A549 (cell line): ENCODE results near the gene PPP1R1A.

Source experiments
- E2F6 ChIP-seq: IDR thresholded peaks from 2 replicates; pipeline ENCODE4 v1.6.1; 2012; ENCODE audit warnings: low read depth, borderline replicate concordance
- HDAC2 ChIP-seq: fragments of 200-600 bp; sonication (generic); IDR thresholded peaks from 2 replicates; pipeline ENCODE4 v1.6.1; 2016
- ZNF302 ChIP-seq: fragments of 250-450 bp; sonication (Bioruptor Pico); IDR thresholded peaks from 2 replicates; pipeline ENCODE4 v1.9.0; 2021; ENCODE audit warnings: inconsistent platforms, mild to moderate bottlenecking, moderate library complexity
- TF ChIP-seq, protein P1 (sequence below): fragments of 200-600 bp; sonication (generic); IDR thresholded peaks from 2 replicates; pipeline ENCODE4 v1.6.1; 2016; ENCODE audit warnings: antibody characterized with exemption, mild to moderate bottlenecking, moderate library complexity

- TF ChIP-seq ZNF302 (no peak), E2F6 (no peak), HDAC2 (no peak)
- TF ChIP-seq, protein P1, sequence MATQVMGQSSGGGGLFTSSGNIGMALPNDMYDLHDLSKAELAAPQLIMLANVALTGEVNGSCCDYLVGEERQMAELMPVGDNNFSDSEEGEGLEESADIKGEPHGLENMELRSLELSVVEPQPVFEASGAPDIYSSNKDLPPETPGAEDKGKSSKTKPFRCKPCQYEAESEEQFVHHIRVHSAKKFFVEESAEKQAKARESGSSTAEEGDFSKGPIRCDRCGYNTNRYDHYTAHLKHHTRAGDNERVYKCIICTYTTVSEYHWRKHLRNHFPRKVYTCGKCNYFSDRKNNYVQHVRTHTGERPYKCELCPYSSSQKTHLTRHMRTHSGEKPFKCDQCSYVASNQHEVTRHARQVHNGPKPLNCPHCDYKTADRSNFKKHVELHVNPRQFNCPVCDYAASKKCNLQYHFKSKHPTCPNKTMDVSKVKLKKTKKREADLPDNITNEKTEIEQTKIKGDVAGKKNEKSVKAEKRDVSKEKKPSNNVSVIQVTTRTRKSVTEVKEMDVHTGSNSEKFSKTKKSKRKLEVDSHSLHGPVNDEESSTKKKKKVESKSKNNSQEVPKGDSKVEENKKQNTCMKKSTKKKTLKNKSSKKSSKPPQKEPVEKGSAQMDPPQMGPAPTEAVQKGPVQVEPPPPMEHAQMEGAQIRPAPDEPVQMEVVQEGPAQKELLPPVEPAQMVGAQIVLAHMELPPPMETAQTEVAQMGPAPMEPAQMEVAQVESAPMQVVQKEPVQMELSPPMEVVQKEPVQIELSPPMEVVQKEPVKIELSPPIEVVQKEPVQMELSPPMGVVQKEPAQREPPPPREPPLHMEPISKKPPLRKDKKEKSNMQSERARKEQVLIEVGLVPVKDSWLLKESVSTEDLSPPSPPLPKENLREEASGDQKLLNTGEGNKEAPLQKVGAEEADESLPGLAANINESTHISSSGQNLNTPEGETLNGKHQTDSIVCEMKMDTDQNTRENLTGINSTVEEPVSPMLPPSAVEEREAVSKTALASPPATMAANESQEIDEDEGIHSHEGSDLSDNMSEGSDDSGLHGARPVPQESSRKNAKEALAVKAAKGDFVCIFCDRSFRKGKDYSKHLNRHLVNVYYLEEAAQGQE: no peak
Measured at GRCh38 chr12:54563787-54564186, 24.7 kb downstream of the PPP1R1A start.
